Ishikawa (cell line): ENCODE data around the gene ELL2.
A peak's percentile ranks its signal among the peaks of the same experiment; 100 is the strongest.

ENCODE experiments used
- CEBPB ChIP-seq: IDR thresholded peaks from 2 replicates; pipeline ENCODE4 v1.6.1; 2012
- CREB1 ChIP-seq: IDR thresholded peaks from 2 replicates; pipeline ENCODE4 v1.6.1; 2012; ENCODE audit warnings: low read depth
- EP300 ChIP-seq: IDR thresholded peaks from 2 replicates; pipeline ENCODE4 v1.6.1; 2012; ENCODE audit warnings: borderline replicate concordance
- MAX ChIP-seq: IDR thresholded peaks from 2 replicates; pipeline ENCODE4 v1.6.1; 2012
- RAD21 ChIP-seq: IDR thresholded peaks from 2 replicates; pipeline ENCODE4 v1.6.1; 2012; ENCODE audit warnings: low read depth
- REST ChIP-seq: IDR thresholded peaks from 2 replicates; pipeline ENCODE4 v1.6.1; 2012; ENCODE audit warnings: low read depth, mild to moderate bottlenecking
- TAF1 ChIP-seq: IDR thresholded peaks from 2 replicates; pipeline ENCODE4 v1.6.1; 2012; ENCODE audit warnings: low read depth, mild to moderate bottlenecking
- TCF12 ChIP-seq: IDR thresholded peaks from 2 replicates; pipeline ENCODE4 v1.6.1; 2012; ENCODE audit warnings: low read depth
- YY1 ChIP-seq: IDR thresholded peaks from 2 replicates; pipeline ENCODE4 v1.6.1; 2012; ENCODE audit warnings: low read depth

- no peak for TF ChIP-seq REST
- no peak for TF ChIP-seq TAF1
- peak; percentile 39; the same call in 1 of the 2 replicates for TF ChIP-seq YY1
- TF ChIP-seq CREB1: 0 out of 2 replicates have a peak, but pooled peaks have one; percentile 31
- TF ChIP-seq CEBPB: peak; percentile 96
- TF ChIP-seq RAD21: no peak
- TF ChIP-seq EP300: no peak
- peak; percentile 64 for TF ChIP-seq MAX
- no peak for TF ChIP-seq TCF12
Measured at GRCh38 chr5:95861221-95861863, 100.3 kb downstream of the ELL2 start.
